NCI-H146 (cell line): ENCODE measurements around the gene FBLN1.
"Not testable (repeated sequence)": the region's sequence is repeated elsewhere in the genome, so short reads cannot be mapped to it uniquely, and the experiment has no call there.

ENCODE experiments used
- DNase-seq: peaks from one replicate; lab custom pipeline; 2025; lab: John Stamatoyannopoulos, UW

Gene FBLN1

DNA sequence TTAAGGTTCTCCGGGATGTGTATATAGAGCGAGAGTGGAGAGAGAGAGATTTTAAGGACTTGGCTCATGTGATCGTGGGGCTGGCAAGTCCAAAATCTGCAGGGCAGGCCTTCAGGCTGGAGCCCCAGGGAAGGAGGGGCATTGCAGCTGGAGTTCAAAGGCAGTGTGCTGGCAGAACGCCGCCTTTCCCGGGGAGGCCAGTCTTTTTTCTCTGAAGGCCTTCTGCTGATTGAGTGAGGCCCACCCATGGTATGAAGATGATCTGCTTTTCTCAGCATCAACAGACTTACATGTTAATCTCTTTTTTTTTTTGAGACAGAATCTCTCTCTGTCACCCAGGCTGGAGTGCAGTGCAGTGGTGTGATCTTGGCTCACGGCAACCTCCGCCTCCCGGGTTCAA lies 25.4 kb downstream of the FBLN1 start:
- no peak for DNase-seq

DNA sequence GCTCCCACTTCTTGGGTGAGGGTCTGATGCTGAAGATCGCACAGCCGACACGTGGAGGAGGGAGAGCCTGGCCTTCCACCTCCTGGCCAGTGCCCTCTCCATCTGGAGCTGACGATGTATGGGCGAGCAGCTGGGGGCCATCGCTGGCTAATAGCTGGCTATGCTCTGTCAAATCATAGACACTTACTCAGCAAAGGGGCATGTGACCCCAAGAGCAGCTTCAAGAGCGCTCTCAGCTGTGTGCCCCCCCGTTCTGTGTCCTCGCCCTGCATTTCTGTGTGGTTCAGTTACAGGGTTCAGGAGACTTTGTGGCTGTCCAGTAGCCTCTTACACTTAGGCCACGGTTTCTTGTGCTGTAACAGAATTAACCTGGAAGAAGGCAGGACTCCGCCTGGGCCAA lies 26.4 kb downstream of the FBLN1 start:
- DNase-seq: no peak

DNA sequence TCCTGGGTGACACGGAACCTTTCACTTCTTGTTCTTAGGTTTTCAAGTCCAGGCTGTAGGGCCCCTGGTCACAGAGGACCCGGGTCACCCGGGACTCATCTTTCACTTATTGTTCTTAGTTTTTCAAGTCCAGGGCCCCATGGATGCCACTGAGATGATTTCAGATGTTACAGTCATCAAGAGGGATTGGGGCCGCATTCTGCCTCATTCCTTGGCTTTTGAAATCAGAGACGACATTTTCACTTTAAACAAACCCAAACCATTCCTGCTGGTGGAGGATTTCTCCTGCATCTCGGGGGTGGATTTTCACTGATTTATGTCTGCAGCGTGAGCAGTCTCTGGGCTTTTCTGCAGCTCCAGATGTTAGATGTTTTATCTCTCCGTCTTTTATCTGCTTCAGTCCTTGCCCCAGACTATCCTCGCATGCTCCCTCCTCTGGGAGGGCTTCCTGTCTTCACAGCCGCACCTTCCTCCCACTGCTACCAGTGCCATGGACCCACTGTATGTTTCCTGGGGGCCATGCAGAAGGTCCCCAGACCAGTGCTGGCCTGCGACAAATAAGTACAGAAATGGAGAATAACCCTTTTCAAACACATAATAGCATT lies 27.4 kb downstream of the FBLN1 start:
- DNase-seq: no peak

DNA sequence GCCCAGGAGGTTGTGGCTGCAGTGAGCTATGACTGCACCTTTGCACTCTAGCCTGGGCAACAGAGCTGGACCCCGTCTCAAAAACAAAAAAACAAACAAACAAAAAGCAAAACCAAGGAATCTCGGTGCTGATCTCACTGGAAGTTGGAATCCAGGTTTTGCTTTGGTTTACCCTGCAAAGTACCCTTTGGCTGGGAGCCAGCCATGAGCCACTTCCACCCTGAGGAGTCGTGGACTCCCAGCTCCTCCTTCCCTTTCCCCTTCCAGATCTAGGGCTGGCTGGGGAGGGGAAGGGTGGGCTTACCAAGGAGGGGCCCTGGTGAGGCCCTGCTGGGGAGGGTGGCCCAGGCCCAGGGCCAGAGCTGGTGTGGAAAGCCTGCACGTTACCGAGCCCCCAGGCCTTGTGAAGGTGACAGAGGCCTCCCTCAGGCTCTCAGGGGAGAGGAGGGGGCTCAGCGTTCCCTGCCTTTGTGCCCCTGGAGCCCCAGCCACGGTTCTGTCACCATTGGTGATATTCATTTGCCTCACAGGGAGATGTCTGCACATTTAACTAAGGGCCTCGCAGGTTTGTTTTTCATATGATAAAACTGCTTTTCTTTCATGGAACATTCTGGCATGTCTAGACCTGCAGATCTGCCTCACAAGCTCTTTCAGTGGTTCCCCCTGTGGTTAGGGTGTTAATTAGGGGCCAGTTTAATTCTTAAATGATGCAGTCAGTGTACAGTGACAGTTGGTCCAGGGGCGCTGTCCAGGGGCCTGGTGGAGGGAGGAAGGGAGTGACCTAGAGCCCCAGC lies 29.0 kb downstream of the FBLN1 start:
- peak; percentile 25 for DNase-seq

DNA sequence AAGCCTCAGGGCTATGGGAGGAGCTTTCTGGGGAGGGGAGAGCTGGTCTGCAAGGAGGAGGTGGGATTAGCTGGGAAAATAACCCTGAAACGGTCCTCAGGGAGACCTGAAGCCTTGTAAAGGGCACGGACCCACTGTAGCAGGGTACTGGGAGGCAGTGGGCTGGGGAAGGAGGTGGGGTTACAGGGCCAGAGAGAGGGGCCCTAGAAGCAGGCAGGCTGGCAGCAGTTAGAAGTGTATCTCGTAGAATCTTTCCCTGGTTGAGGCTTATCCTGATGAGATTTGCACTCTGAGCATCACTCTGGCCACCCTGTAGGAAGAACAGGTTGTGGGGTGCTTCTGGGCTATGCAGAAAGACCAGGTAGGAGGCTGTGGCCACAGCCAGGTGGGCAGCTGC lies 29.6 kb downstream of the FBLN1 start:
- DNase-seq: no peak

DNA sequence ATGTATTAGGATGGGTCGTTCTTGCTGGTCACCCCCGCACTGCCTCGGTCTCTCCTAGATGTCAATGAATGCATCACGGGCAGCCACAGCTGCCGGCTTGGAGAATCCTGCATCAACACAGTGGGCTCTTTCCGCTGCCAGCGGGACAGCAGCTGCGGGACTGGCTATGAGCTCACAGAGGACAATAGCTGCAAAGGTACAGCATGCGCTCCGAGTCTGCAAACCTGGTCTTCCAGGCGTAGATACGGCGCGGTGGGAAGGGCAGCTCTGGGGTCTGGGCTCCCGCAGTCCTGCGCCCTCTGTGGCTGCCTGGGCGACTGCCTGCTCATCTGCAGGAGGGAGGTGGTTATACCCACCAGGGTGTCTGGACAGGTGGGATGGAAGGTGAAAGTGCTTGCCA lies 31.0 kb downstream of the FBLN1 start:
- DNase-seq: no peak

DNA sequence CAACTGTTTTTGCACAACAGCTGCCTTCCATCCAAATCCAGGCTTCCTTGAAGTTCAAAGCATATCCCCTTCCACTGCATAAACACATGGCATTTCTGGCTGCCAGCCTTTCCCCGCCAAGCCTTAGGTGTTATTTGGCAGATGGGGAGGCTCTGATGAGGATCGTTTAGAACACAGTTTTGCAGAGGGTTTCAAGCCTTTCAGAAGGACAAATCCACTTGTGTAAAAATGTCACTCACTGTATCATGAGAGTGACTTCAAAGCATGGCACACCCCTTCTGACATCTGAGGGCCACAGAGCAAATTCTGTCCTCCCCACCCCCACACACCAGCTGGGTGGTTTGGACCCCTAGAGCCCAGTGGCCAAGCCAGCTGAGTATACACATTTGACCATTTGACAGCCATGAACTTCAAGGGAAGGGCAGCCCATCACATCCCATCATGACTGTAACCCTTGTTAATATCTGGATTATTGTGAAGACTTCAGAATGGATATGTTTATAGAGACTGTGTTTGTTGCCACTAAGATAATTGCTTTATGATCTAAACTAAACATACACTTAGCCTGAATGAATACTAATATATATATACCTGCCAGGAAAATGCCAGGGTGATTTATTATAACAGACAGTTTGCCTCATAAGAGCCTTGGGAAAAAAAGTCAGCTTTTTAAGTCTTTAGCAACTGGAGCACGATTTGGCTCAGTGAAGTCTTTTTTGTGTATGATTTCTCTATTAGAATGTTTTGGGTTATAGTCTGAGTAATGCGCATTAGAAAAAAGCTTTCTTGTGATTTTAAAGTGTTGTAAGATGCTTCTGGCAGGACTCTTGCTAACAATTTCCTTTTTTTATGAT lies 31.9 kb downstream of the FBLN1 start:
- DNase-seq: no peak

DNA sequence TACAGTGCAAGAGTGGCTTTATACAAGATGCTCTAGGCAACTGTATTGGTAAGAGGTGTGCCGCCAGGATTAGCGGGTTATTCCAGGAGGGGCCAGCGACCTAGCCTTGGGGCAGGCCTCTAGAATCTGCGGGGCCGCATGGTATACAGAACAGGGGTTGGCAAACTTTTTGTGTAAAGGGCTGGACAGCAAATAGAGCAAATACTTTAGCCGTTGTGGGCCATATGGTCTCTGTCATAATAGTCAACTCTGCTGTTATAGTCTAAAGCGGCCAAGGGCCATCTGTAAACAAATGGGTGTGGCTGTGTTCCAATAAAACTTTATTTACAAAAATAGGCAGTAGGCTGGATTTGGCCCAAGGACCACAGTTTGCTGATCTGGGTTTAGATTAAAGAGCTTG lies 32.6 kb downstream of the FBLN1 start:
- no peak for DNase-seq

DNA sequence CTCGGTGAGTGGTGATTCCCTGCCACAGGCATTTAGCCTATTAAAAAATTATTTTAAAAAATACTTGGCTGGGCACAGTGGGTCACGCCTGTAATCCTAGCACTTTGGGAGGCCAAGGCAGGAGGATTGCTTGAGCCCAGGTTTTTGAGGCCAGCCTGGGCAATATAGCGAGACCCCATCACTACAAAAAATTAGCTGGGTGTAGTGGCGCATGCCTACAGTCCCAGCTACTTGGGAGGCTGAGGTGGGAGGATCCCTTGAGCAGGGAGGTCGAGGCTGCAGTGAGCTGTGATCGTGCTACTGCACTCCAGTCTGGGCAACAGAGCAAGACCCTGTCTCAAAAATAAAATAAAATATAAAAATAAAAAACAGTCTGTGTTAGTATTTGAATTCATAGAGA lies 33.2 kb downstream of the FBLN1 start:
- not testable (repeated sequence) for DNase-seq

DNA sequence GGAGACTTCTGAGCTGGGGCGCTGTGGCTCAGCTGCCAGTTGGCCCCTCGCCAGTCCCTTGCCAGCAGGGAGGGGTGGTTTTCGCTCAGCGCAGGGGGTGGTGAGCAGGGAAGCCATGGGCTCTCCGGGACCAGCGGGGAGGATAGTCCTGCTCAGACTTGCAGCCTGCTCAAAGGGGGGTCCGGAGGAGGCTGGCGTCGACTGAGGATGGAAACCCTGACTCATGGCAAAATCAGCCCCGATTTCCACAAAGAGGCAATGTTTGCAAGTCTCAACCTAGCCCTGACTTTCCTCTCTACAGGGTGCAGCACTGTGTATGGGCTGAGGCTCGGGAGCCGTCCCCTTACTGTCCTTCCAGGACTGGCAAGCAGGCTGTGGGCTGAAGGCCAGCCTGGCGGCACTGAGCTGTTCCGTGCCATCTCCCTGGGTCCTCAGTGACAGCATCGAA lies 35.1 kb downstream of the FBLN1 start:
- peak; percentile 85 for DNase-seq

DNA sequence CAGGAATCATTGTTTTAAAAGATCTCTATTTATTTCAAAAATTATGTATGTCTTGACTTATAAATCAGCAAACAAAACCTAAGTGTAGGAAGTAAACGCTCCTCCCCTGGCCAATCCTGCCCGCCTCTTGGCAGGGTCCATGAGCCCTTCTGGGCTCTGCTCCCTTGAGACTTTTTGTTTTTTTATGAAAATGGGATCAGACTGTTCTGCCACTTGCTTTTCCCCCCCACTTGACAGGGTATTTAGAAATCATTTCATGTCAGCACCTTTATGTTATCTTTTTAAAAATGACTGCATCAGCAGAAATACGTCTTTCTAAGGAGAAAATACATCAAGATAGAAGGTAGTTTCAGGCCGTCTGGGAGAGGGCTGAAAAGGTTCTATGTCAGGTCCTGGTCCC lies 35.6 kb downstream of the FBLN1 start:
- DNase-seq: no peak

DNA sequence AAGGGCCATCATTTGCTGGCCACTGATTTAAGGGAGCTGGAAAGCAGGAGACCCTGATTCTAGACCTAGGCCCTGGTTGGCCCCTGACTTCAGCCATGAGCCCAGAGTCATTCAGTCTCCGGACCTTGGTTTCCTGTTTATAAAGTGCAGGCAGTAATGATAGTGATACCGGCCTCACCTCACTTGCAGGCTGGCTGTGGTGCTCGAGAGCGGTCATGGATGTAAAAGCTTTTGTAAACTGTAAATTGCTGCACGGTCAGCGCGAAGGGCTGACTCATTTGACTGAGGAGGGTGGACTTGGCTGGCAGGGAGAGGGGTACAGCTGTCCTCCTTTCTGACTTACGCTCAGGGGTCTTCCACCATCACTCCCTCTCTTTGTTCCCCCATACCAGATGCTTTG lies 37.4 kb downstream of the FBLN1 start:
- DNase-seq: no peak

DNA sequence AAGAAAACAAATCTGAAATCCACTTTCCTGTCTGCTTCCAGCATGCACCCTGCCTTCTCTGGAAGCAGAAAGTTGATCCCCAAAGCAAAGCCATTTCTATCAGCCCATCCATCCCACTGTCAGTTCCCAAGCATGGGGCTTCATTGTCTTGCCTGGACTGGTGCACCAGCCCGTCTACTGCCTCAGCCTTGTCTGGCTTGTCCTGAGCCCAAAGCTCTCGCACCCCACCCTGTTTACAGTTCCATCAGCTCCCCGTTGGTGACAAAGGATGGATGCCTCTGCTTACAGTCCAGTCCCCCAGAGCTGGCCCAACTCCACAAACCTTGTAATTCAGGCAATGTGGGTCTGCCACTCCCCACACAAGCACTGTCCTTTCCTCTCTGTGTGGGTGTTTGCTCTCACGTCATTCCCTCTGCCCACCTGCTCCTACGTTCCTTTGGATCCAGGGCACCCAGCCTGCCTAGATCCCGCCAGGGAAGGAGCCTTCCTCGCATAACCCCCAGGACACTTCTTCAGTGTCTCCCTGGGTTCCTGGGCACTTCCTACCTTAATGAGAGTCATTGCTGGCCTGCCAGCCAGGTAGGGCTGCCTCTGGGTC lies 38.8 kb downstream of the FBLN1 start:
- DNase-seq: no peak

DNA sequence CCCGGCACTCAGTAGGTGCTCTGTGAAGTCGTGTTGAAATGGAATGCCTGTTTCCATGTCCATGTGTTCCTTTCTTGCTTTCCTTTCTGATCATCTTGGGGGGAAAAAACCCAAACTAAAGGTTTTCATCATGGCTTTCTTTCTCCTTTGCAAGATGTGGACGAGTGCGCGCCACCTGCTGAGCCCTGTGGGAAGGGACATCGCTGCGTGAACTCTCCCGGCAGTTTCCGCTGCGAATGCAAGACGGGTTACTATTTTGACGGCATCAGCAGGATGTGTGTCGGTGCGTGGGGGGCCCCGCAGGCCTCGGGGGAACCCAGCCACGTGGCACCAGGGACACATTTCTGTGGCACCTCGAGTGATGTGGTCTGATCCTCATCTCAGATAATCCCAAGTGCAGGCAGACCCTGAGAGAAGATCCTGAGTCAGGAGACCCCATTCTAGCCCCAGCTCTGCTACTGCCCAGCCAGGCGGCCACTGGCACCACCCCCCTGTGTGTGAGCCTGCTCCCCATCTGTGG lies 39.4 kb downstream of the FBLN1 start:
- DNase-seq: no peak

DNA sequence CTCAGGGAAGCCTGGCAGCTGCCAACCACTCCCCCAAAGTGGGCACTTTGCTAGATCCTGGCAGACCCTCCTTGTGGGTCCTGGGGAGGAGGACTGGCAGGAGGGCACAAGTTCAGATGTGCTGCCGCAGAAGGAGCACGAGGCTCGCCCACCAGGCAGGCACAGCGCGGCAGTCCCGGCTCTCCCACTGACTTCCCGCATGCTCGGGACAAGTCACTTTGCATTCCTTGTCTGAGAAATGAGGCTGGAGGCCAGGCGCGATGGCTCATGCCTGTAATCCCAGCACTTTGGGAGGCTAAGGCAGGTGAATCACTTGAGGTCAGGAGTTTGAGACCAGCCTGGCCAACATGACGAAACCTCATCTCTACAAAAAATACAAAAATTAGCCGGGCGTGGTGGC lies 40.1 kb downstream of the FBLN1 start:
- not testable (repeated sequence) for DNase-seq

DNA sequence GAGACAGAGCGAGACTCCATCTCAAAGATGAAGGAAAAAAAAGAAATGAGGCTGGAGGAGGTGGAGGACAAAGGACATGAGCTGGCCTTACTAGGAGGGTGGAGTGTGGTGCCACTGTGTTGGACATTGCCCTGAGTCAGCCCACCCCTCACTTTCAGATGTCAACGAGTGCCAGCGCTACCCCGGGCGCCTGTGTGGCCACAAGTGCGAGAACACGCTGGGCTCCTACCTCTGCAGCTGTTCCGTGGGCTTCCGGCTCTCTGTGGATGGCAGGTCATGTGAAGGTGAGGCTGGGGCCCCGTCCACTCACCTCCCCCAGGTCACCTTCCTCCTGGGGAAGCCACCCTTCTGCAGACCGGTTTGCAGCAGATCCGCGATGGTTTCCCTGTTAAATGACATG lies 40.6 kb downstream of the FBLN1 start:
- DNase-seq: no peak

DNA sequence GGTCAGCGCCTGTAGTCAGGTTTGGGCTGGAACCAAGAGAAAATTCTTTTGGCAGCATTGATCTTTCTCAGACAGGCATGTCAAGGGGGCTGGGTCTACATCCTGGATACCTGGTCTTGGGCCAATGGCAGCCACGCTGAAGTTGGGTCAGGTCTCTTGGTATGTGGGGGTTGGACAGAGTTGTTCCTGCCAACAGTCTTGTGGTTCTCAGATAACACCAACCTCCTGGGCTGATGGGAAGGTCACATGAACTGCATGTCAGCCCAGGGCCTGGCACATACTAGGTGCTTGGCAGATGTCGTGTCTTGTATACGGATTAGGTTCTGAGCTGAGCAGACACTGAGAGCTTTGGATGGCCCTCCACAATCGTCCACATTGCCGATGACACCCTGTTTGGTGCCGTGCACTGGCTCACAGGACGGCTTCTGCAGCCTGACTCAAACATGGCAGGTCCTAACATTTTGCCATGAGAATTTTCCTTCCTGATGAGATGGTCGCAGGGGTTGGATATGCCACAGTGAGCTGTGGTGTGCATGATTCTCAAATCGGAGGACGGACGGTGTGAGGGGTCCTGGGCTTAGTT lies 42.0 kb downstream of the FBLN1 start:
- DNase-seq: no peak

DNA sequence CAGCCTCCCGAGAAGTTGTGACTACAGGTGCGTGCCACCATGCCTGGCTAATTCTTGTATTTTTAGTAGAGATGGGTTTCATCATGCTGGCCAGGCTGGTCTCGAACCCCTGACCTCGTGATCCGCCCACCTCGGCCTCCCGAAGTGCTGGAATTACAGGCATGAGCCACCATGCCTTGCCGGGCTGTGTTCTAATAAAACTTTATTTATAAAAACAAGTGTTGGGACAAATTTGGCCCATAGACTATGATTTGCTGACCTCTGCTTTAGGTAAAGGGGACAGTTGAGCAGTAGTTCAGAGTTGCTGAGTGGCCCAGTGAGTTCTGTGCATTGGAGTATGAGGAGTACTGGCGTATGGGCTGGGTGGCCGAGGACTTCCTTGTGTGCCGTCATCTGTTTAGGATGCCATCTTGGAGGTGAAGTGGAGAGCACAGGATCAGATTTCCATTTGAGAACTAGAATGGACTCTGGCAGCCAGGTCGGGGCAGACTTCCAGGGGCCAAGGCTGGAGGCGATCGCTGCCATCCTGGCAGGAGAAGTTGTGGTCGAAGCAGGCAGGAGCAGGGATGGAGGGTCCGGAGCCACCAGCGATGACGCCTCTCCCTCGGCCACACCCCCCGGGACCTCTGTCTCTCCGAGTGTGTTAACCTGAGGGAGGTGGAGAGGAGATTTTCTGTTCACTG lies 43.8 kb downstream of the FBLN1 start:
- DNase-seq: no peak

DNA sequence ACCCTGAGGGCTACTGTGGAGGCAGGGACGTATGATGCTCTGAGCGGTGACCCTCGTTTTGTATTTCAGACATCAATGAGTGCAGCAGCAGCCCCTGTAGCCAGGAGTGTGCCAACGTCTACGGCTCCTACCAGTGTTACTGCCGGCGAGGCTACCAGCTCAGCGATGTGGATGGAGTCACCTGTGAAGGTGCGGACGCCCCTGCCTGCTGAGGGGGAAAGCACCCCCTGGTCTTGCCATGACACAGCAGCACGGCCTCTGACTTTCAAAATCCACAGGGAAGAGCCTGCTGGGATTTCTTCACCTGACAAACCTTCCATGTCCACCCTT lies 44.3 kb downstream of the FBLN1 start:
- no peak for DNase-seq

DNA sequence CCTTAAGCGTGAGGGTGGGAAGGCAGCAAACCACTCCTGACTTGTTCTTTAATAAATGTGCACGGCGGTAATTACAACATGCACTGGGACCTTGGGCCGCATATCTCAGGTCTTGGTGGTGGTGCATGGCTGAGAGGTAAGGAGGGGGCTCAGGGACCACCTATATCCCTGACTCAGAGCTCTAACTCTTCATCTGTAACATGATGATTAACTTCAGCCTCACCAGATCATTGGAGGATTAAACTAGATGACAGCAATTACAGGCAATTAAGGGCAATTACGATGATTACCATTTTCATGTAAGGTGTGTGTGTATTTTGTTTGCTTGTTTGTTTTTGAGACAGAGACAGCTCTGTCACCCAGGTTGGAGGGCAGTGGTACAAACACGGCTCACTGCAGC lies 45.0 kb downstream of the FBLN1 start:
- peak; percentile 36 for DNase-seq

DNA sequence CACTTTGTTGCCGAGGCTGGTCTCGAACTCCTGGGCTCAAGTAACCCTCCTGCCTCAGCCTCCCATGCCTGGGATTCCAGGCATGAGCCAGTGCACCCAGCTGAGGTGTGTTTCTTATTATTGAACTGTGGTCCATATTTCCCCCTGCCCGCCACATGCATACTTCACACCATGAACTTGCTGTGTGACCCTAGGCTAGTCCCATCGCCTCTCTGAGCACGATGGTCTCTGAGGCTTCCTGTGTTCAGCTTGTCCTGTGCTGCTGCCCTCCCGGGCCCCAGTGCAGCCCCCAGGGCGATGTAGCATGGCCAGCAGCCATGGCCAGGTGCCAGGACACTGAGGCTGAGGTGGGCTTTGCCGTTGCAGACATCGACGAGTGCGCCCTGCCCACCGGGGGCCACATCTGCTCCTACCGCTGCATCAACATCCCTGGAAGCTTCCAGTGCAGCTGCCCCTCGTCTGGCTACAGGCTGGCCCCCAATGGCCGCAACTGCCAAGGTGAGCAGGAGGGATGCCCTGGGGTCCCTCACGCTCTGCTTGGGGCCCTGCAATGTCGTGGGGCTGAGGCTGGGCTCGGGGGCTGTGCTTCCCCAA lies 45.7 kb downstream of the FBLN1 start:
- no peak for DNase-seq
